SK-N-SH treated with all-trans-retinoic acid at 6 μM for 48 hours (cell line): Measurements from ENCODE around the gene AGGF1.

Source experiments
- CSDC2 ChIP-seq: fragments of 250-450 bp; sonication (Bioruptor Pico); IDR thresholded peaks from 2 replicates; pipeline ENCODE4 v1.5.0; 2020; ENCODE audit warnings: mild to moderate bottlenecking, moderate library complexity
- CSRNP3 ChIP-seq: fragments of 250-450 bp; sonication (Bioruptor Pico); IDR thresholded peaks from 2 replicates; pipeline ENCODE4 v1.5.1; 2021; ENCODE audit warnings: mild to moderate bottlenecking, moderate library complexity
- OSR1 ChIP-seq: fragments of 250-450 bp; sonication (Bioruptor Pico); IDR thresholded peaks from 2 replicates; pipeline ENCODE4 v1.8.0; 2022; ENCODE audit warnings: moderate library complexity, mild to moderate bottlenecking, inconsistent platforms
- PATZ1 ChIP-seq: fragments of 250-450 bp; sonication (Bioruptor Pico); IDR thresholded peaks from 2 replicates; pipeline ENCODE4 v1.8.0; 2020; ENCODE audit warnings: mild to moderate bottlenecking, moderate library complexity, borderline replicate concordance
- RARB ChIP-seq: fragments of 250-450 bp; sonication (Bioruptor Pico); IDR thresholded peaks from 2 replicates; pipeline ENCODE4 v1.8.0; 2021; ENCODE audit warnings: mild to moderate bottlenecking, moderate library complexity
- SNAI2 ChIP-seq: fragments of 250-450 bp; sonication (Bioruptor Pico); IDR thresholded peaks from 2 replicates; pipeline ENCODE4 v1.5.0; 2020; ENCODE audit warnings: mild to moderate bottlenecking, moderate library complexity
- ZC3H10 ChIP-seq: fragments of 250-450 bp; sonication (Bioruptor Pico); IDR thresholded peaks from 2 replicates; pipeline ENCODE4 v1.5.1; 2021; ENCODE audit warnings: mild to moderate bottlenecking, moderate library complexity
- ZFP30 ChIP-seq: fragments of 450-650 bp; formaldehyde crosslinking; IDR thresholded peaks from 2 replicates; pipeline ENCODE4 v1.5.0; 2022; ENCODE audit warnings: mild to moderate bottlenecking, moderate library complexity

DNA sequence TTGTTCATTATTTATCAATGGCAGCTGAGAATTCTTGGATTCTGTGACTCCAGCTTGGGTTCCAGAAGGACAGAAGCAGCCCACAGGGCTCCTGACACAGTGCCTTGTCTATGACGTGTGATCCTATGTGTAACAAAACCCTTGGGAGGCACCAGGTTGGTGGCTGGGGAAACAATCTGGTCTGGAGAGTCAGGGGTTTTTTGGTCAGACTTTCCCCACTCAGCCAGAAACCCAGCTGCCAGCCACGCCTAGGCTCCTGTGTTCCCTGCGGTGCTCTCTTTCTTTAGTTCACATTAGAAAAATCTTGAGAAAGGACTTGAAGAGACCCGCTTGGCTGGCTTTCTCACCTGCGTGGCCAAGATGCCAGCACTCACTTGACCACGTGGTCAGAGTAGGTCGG lies 72.3 kb downstream of the AGGF1 start:
- no peak for TF ChIP-seq OSR1
- no peak for TF ChIP-seq SNAI2
- no peak for TF ChIP-seq RARB (CRISPR knock-in tag)
- TF ChIP-seq ZC3H10 (CRISPR knock-in tag), result no peak
- no peak for TF ChIP-seq PATZ1 (CRISPR knock-in tag)
- TF ChIP-seq CSDC2 (CRISPR knock-in tag), result no peak
- no peak for TF ChIP-seq ZFP30 (CRISPR knock-in tag)
- no peak for TF ChIP-seq CSRNP3 (CRISPR knock-in tag)
